GM19239 (cell line): Measurements from ENCODE around the gene NBPF10.
"Not testable (repeated sequence)": the region's sequence is repeated elsewhere in the genome, so short reads cannot be mapped to it uniquely, and the experiment has no call there.

ENCODE experiments used
- DNase-seq: peaks from one replicate; pipeline ENCODE4 v3.0.0; 2011; ENCODE audit warnings: low spot score; ENCODE audit not compliant: insufficient read length
- FAIRE-seq: peaks from 2 replicates; lab custom pipeline; 2011; peaks lifted over from hg19 to GRCh38; lab: Jason Lieb, UNC

The NBPF10 gene, protein sequence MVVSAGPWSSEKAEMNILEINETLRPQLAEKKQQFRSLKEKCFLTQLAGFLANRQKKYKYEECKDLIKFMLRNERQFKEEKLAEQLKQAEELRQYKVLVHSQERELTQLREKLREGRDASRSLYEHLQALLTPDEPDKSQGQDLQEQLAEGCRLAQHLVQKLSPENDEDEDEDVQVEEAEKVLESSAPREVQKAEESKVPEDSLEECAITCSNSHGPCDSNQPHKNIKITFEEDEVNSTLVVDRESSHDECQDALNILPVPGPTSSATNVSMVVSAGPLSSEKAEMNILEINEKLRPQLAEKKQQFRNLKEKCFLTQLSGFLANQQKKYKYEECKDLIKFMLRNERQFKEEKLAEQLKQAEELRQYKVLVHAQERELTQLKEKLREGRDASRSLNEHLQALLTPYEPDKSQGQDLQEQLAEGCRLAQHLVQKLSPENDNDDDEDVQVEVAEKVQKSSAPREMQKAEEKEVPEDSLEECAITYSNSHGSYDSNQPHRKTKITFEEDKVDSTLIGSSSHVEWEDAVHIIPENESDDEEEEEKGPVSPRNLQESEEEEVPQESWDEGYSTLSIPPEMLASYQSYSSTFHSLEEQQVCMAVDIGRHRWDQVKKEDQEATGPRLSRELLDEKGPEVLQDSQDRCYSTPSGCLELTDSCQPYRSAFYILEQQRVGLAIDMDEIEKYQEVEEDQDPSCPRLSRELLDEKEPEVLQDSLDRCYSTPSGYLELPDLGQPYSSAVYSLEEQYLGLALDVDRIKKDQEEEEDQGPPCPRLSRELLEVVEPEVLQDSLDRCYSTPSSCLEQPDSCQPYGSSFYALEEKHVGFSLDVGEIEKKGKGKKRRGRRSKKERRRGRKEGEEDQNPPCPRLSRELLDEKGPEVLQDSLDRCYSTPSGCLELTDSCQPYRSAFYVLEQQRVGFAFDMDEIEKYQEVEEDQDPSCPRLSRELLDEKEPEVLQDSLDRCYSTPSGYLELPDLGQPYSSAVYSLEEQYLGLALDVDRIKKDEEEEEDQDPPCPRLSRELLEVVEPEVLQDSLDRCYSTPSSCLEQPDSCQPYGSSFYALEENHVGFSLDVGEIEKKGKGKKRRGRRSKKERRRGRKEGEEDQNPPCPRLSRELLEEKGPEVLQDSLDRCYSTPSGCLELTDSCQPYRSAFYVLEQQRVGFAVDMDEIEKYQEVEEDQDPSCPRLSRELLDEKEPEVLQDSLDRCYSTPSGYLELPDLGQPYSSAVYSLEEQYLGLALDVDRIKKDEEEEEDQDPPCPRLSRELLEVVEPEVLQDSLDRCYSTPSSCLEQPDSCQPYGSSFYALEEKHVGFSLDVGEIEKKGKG (N-terminal part only)

DNA sequence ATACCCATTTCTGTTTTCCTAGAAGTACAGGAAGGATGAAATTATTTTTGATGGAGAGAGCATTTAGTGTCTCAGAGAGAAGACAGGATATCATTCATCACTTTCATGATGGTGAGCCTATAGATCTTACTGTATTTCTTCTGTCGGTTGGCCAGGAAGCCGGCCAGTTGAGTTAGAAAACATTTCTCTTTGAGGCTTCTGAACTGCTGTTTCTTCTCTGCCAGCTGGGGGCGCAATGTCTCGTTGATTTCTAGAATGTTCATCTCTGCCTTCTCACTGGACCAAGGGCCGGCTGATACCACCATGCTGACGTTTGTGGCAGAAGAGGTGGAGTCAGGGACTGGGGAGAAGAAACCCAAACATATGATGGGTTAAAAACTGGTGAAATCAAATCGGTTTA, at the start of gene NBPF10:
NBPF10 (minus strand) TSS at position 340 of the 400 bp plus-strand sequence; CDS start at position 305, 35 bp downstream.
- not testable (repeated sequence) for DNase-seq, FAIRE-seq

DNA sequence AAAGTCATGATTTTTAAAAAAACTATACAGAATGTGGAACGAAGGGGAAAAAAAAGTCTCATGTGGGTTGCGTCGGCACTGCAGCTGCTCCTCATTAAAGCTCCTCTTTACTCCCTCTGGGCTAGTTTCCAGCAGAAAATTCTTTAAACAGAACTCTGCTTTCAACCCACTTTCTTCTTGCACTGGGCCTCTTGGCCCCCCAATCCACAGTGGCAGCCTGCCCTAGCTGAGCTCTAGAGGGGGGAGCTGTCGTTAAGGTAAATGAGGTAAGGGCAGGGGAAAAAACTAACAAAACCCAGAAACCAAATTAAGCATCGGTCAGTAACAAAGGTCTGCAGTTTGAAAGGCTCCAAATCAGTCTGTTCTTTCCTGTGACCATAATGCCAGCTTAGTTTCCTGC, 29.9 kb upstream of the NBPF10 start:
- DNase-seq, FAIRE-seq: not testable (repeated sequence)

DNA sequence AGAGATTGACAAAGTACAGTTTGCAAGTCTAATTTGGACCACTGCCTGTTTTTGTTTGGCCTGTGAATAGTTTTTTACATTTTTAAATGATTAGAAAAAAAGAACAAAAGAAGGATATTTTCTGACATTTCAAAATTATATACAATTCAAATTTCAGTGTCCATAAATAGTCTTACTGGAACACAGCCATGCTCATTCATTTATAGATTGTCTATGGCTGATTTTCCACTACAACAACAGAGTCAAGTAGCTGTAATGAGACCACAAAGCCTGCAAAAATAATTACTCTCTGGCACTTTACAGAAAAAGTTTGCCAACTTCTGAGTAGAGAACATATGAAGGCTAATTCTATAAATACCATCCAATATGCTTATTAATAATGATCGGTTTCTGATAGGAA, 23.1 kb upstream of the NBPF10 start:
- not testable (repeated sequence) for DNase-seq, FAIRE-seq

DNA sequence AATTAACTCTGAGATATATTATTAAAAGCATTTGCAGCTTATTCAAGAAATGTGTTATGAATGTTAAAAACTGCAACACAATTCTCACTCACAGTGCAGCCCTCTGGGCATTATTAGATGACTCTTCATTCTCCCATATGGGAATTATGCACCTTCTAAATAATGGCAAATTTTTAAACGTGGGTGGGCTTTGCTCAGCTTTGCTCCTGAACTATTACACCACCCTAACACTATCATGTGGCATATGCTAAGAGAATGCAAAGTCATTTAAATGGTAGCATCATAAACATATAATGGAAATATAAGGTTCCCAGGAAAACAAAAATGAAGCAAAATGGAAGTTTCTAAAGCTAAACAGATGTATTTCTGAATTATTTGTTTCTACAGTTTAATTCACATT, 22.7 kb upstream of the NBPF10 start:
- not testable (repeated sequence) for FAIRE-seq, DNase-seq
